Left lung (tissue), 10 donors: ENCODE results near the gene ESR1. TPM values are rescaled to one million over a fixed set of nuclear protein-coding genes. Genes with fewer than 3 reads are reported as not detected.

Experiments used
- ATAC-seq: fragments of 200-7000 bp; cut with Tn5 transposase; one replicate; pipeline ENCODE4 v1.9.1; 2020; ENCODE audit warnings: moderate library complexity
- DNase-seq, 4 donors: peaks; one replicate each; pipeline ENCODE4 v3.0.0-alpha.2; 2013 to 2020
- H3K27ac ChIP-seq, 2 donors: fragments of 200-600 bp; sonication (generic) in 1 of 2; one replicate each; pipeline versions ENCODE4 v1.5.0 to v1.8.0; 2020 to 2021
- H3K27me3 ChIP-seq, 2 donors: fragments of 200-600 bp; sonication (generic) in 1 of 2; one replicate each; pipeline versions ENCODE4 v1.5.0 to v1.8.0; 2020 to 2021
- H3K36me3 ChIP-seq, 2 donors: fragments of 200-600 bp; sonication (generic) in 1 of 2; one replicate each; pipeline versions ENCODE4 v1.5.0 to v1.8.0; 2020 to 2021
- H3K4me1 ChIP-seq, 2 donors: fragments of 200-600 bp; one replicate each; pipeline ENCODE4 v1.8.0; 2021
- H3K4me3 ChIP-seq, 2 donors: fragments of 200-600 bp; sonication (generic) in 1 of 2; one replicate each; pipeline versions ENCODE4 v1.5.0 to v1.8.0; 2020 to 2021; ENCODE audit warnings: mild to moderate bottlenecking in 1 of 2
- H3K9me3 ChIP-seq, 2 donors: fragments of 200-600 bp; sonication (generic) in 1 of 2; one replicate each; pipeline versions ENCODE4 v1.5.0 to v1.8.0; 2020 to 2021
- CTCF ChIP-seq, 2 donors: fragments of 200-600 bp; sonication (generic) in 1 of 2; IDR thresholded peaks; one replicate each; pipeline versions ENCODE4 v1.5.0 to v1.8.0; 2021; ENCODE audit warnings: antibody characterized with exemption in 2 of 2
- intact Hi-C, 2 donors: fragments of 100-400 bp; cut with DNase I; formaldehyde crosslinking; loops; one replicate each; pipeline versions ENCODE4 v1.11.2 to v1.14.2; 2022
- polyA plus RNA-seq, 6 donors: library from polyadenylated mRNA; unstranded; fragments of 120-200 nt; gene quantifications; one replicate each; pipeline ENCODE4 v1.2.1, GENCODE V29; 2013; ENCODE audit not compliant: insufficient read length in 6 of 6
- total RNA-seq, 2 donors: library from RNA; stranded (reverse); fragmentation: NEBNext Ultra II Directional; extraction: Animal tissue kit (Norgen Biotek cat#: 25700); gene quantifications; one replicate each; pipeline ENCODE4 v1.2.1, GENCODE V29; 2021
- donor health status: DM: no; HTN: yes; CAD: no.
- donor health status: DM: no; HTN: no; CAD: no.

The ESR1 gene
- total and polyA plus RNA-seq, 8 donors, result 0.91 to 2.7 (median 1.7) TPM

- TF ChIP-seq CTCF (IDR thresholded peaks at IDR 0.05), result no peak
- intact Hi-C loops, result no loop called here
- ATAC-seq, result no peak
Observed at GRCh38 chr6:151870375-151870774, 62.9 kb downstream of the ESR1 start.

GRCh38 chr6:151875524-151875923, 68.0 kb downstream of the ESR1 start:
- Histone ChIP-seq H3K27ac (no peak overlapping the region), H3K4me1 (no peaks in the 10 kb centered on the region), H3K27me3 (no peaks in the 10 kb centered on the region), H3K36me3 (no peaks in the 10 kb centered on the region), H3K9me3 (no peaks in the 10 kb centered on the region), H3K4me3 (no peak overlapping the region)
- no peak for ATAC-seq
- intact Hi-C loops, result no loop called here
- DNase-seq, result no peak
- TF ChIP-seq CTCF (IDR thresholded peaks at IDR 0.05), result no peak

More at GRCh38 chr6:151870375-151870774, 62.9 kb downstream of the ESR1 start:
- Histone ChIP-seq H3K4me1 (no peaks in the 10 kb centered on the region), H3K36me3 (no peaks in the 10 kb centered on the region), H3K4me3 (no peak overlapping the region), H3K27me3 (no peaks in the 10 kb centered on the region), H3K9me3 (no peaks in the 10 kb centered on the region), H3K27ac (no peak overlapping the region)
- no peak for DNase-seq

GRCh38 chr6:151876122-151876521, 68.6 kb downstream of the ESR1 start:
- no peak overlapping the region for H3K4me3 ChIP-seq
- H3K36me3 ChIP-seq, result no peaks in the 10 kb centered on the region
- no peaks in the 10 kb centered on the region for H3K4me1 ChIP-seq
- intact Hi-C loops, result no loop called here
- no peak overlapping the region for H3K27ac ChIP-seq
- H3K9me3 ChIP-seq, result no peaks in the 10 kb centered on the region
- no peak for DNase-seq
- H3K27me3 ChIP-seq, result no peaks in the 10 kb centered on the region
- no peak for TF ChIP-seq CTCF (IDR thresholded peaks at IDR 0.05)
- no peak for ATAC-seq

GRCh38 chr6:151877458-151877857, 70.0 kb downstream of the ESR1 start:
- H3K4me1 ChIP-seq, result no peaks in the 10 kb centered on the region
- TF ChIP-seq CTCF (IDR thresholded peaks at IDR 0.05), result no peak
- ATAC-seq (no peak), DNase-seq (no peak)
- no peak overlapping the region for H3K4me3 ChIP-seq
- intact Hi-C loops, result no loop called here
- H3K27me3 ChIP-seq, result no peaks in the 10 kb centered on the region
- no peaks in the 10 kb centered on the region for H3K9me3 ChIP-seq
- no peak overlapping the region for H3K27ac ChIP-seq
- H3K36me3 ChIP-seq, result no peaks in the 10 kb centered on the region

GRCh38 chr6:151881231-151881630, 73.7 kb downstream of the ESR1 start:
- H3K4me3 ChIP-seq, result no peak overlapping the region
- no peaks in the 10 kb centered on the region for H3K4me1 ChIP-seq
- no peaks in the 10 kb centered on the region for H3K36me3 ChIP-seq
- no peak overlapping the region for H3K27ac ChIP-seq
- no peaks in the 10 kb centered on the region for H3K9me3 ChIP-seq
- H3K27me3 ChIP-seq, result no peaks in the 10 kb centered on the region
- DNase-seq, result no peak
- intact Hi-C loops, result no loop called here
- TF ChIP-seq CTCF (IDR thresholded peaks at IDR 0.05), result no peak
- ATAC-seq, result no peak
